GM12891 (cell line): ENCODE results near the gene IFT172.
A peak's percentile ranks its signal among the peaks of the same experiment; 100 is the strongest.

Experiments used
- DNase-seq: peaks from one replicate; pipeline ENCODE4 v3.0.0; 2011; ENCODE audit warnings: low spot score; ENCODE audit not compliant: insufficient read length
- FAIRE-seq: peaks from 2 replicates; lab custom pipeline; 2011; peaks lifted over from hg19 to GRCh38; lab: Jason Lieb, UNC
- PAX5 ChIP-seq: IDR thresholded peaks from 2 replicates; pipeline ENCODE4 v1.6.1; 2011; ENCODE audit warnings: low read length, moderate library complexity, mild to moderate bottlenecking; ENCODE audit not compliant: insufficient read depth, severe bottlenecking
- POLR2A ChIP-seq: IDR thresholded peaks from 2 replicates; pipeline ENCODE4 v1.6.1; 2011; ENCODE audit warnings: low read depth, low read length, control low read depth
- POLR2AphosphoS5 ChIP-seq: IDR thresholded peaks from 2 replicates; pipeline ENCODE4 v1.6.1; 2011; ENCODE audit warnings: low read depth, low read length, control low read depth
- POU2F2 ChIP-seq: IDR thresholded peaks from 2 replicates; pipeline ENCODE4 v1.6.1; 2011; ENCODE audit warnings: low read depth, mild to moderate bottlenecking, control low read depth, low read length, moderate library complexity
- SPI1 ChIP-seq: IDR thresholded peaks from 2 replicates; pipeline ENCODE4 v1.6.1; 2011; ENCODE audit warnings: low read depth, low read length, control low read depth
- TAF1 ChIP-seq: IDR thresholded peaks from 2 replicates; pipeline ENCODE4 v1.6.1; 2011; ENCODE audit warnings: low read depth, low read length, control low read depth

The IFT172 gene

DNA sequence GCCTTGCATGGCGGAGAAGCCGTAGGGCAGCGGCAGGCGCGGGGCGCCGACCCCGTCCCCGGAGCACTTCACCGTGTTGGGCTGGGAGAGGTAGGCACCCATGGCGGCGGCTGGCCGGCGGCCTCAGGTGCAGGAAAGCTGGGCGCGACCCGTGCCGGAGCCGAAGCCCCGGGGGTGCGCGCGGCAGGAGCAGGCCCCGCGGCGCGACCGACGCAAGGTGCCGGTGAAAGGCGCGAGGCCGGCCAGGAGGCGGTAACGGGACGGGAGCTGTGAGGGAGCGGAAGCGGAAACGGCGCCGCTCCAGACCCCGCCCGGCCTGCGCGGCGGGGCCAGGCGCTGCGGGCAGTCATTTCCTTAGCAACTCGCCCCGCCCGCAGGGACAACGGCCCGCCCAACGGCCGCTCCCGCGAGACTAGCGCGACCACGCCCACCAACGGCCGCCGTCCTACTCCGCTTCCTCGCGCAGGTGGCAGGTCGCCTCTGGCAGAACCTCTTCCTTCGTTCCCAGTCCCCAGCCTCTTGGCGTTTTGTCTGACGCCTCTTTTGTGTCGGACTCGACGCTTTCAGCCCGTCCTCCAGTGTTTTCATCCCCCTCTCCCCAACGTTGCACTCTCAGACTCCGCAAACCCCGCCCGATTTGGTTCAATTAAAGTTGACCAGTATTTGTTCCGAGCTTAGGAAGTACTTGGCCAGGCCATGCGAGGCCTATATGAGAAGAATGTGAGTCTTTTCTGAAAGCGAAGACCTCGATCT is 80.0 kb downstream of the IFT172 start, which contains the start of gene PPM1G:
Gene PPM1G (minus strand): TSS at position 271 of the 753 bp plus-strand sequence. CDS start 169 bp downstream, at position 102.
- DNase-seq, result peak; percentile 90
- TF ChIP-seq POLR2AphosphoS5, result peak; percentile 82
- peak; percentile 66; the same call in 1 of the 2 replicates for TF ChIP-seq SPI1
- peak; percentile 93 for TF ChIP-seq TAF1
- TF ChIP-seq POU2F2, result no peak
- TF ChIP-seq POLR2A, result peak; percentile 88
- TF ChIP-seq PAX5, result no peak
- peak; percentile 98 for FAIRE-seq

DNA sequence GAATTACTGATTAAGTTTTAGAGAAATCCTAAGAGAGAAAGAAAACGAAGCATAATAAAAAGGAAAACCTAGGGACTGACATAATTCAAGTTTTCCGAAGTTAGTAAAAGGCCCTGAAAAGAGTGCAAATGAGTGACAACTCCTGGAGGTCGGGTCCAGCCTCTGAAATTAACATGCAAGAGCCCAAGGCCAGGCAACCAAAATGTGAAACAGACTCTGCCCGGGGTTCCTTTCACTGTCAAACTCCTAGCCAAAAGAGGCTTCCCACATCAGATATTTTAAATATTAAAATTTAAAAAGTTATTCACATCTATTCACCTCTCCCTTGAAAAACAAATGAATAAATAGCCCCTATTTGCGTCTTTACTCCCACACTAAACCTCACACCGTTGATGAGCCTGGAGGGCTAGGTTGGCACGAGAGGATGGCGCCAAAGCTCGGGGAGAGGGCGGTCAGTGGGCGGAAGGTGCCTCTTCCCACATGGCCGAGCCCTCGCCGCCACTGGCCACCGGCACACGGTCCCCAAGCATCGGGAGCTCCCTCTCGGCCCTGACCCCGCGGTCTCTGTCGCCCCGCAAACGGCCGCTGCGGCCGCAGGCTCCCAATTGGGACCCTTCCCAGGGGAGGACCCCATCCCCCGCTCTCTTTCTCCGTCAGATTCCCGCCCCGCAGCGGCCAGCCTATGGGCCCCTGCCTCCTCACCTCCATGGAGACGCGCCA is 80.8 kb downstream of the IFT172 start:
- TF ChIP-seq POU2F2 (peak; percentile 11; the same call in 1 of the 2 replicates), POLR2A (no peak; the same call in 1 of the 2 replicates), SPI1 (no peak)
- DNase-seq, result no peak
- FAIRE-seq, result peak; percentile 16

DNA sequence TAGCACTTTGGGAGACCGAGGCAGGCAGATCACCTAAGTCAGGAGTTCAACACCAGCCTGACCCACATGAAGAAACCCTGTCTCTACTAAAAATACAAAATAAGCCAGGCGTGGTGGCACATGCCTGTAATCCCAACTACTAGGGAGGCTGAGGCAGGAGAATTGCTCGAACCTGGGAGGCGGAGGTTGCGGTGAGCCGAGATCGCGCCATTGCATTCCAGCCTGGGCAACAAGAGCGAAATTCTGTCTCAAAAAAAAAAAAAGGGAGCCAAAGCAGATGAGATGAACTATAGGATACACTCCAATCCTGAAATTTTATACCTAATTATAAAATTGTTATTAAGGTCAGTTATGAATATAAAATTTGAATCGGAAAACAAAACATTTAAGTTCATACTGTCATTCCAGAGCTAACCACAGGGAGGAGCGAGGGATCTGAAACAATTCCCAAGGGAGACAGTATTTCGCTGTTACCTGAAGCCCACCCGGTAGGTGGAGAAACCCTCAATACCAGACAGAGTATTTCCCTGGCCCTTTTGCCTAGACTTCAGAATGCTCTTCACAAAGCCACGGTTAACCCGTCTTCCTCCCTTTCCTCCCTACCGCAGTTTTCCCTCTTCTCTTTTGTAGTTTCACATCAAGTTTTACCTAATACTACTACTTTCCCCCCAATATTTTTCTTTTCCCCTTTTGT is 81.6 kb downstream of the IFT172 start:
- no peak for DNase-seq
- no peak for FAIRE-seq
- TF ChIP-seq POLR2A, result no peak
- peak; percentile 55 for TF ChIP-seq SPI1
- TF ChIP-seq POLR2AphosphoS5, result no peak

DNA sequence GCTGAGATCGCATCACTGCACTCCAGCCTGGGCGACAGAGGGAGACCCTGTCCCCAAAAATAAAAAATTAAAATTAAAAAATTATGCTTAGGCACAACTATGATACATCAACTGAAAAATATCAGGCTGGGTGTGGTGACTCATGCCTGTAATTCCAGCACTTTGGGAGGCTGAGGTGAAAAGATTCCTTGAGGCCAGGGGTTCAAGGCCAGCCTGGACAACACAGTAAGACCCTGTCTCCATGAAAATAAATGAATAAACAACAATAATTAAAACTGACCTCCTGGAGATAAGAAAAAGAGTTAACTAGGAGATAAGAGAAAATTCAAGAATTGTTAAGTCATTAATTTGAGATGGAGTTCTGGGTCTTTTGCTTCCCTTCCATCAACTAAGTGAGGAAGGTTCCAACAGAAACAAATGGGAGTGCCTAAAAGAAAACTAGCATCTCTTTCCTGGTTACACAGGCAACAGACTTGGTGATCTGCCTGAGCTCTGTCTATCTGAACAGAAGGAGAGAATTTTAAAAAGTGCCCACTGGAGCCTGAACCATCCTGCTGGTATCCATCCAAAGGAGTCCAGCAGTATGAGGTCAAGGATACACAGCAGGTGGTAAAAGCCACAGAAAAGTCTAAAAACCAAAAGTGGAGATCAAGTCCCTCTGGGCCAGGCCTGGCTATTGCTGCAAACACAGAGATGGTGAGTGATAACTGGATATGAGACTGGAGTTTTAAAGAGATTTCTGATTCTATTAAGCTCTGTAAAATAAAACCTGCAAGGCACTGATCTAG is 89.0 kb downstream of the IFT172 start:
- TF ChIP-seq PAX5, result no peak
- TF ChIP-seq SPI1, result no peak
- DNase-seq, result no peak
- FAIRE-seq, result no peak

DNA sequence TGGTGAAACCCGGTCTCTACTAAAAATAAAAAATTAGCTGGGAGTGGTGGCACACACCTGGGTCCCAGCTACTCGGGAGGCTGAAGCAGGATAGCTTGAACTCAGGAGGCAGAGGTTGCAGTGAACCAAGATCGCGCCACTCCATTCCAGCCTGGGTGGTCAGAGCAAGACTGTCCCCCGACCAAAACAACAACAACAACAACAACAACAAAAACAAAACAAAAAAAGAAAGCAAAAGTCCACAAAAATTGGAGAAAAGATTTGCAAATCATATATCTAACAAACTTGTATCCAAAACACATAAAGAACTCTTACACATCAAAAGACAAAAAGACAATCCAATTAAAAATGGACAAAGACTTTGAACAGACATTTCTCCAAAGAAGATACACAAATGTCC is 90.6 kb downstream of the IFT172 start:
- FAIRE-seq (no peak), DNase-seq (no peak)
- no peak for TF ChIP-seq SPI1
- no peak for TF ChIP-seq PAX5
- TF ChIP-seq TAF1, result no peak
- no peak for TF ChIP-seq POLR2AphosphoS5
- TF ChIP-seq POU2F2, result no peak
- TF ChIP-seq POLR2A, result no peak
